ENCODE measurements around the gene TGFB1. TPM values are rescaled to one million over a fixed set of nuclear protein-coding genes. Genes with fewer than 3 reads are reported as not detected.
"Not testable (repeated sequence)": the region's sequence is repeated elsewhere in the genome, so short reads cannot be mapped to it uniquely, and the experiment has no call there.

TGFB1 gene
- total RNA-seq, 2 donors from 2014 or later, result 7.7 to 14.6 TPM

GRCh38 chr19:41392775-41393174 is 39.1 kb upstream of the TGFB1 start:
- Histone ChIP-seq H3K9ac (ENCODE audit: low read depth in 2 of 2, low read length in 2 of 2) (no peak overlapping the region), H3K4me3 (no peak overlapping the region), H3K27me3 (no peaks in the 10 kb centered on the region), H3K27ac (no peak overlapping the region), H3K4me1 (no peaks in the 10 kb centered on the region), H3K9me3 (no peaks in the 10 kb centered on the region), H3K36me3 (no peaks in the 10 kb centered on the region)
- no peak for DNase-seq
- TF ChIP-seq, protein P1, sequence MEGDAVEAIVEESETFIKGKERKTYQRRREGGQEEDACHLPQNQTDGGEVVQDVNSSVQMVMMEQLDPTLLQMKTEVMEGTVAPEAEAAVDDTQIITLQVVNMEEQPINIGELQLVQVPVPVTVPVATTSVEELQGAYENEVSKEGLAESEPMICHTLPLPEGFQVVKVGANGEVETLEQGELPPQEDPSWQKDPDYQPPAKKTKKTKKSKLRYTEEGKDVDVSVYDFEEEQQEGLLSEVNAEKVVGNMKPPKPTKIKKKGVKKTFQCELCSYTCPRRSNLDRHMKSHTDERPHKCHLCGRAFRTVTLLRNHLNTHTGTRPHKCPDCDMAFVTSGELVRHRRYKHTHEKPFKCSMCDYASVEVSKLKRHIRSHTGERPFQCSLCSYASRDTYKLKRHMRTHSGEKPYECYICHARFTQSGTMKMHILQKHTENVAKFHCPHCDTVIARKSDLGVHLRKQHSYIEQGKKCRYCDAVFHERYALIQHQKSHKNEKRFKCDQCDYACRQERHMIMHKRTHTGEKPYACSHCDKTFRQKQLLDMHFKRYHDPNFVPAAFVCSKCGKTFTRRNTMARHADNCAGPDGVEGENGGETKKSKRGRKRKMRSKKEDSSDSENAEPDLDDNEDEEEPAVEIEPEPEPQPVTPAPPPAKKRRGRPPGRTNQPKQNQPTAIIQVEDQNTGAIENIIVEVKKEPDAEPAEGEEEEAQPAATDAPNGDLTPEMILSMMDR (IDR thresholded peaks at IDR 0.05), result no peak
- intact Hi-C loops (cut with DNase I), result no loop called here

DNA sequence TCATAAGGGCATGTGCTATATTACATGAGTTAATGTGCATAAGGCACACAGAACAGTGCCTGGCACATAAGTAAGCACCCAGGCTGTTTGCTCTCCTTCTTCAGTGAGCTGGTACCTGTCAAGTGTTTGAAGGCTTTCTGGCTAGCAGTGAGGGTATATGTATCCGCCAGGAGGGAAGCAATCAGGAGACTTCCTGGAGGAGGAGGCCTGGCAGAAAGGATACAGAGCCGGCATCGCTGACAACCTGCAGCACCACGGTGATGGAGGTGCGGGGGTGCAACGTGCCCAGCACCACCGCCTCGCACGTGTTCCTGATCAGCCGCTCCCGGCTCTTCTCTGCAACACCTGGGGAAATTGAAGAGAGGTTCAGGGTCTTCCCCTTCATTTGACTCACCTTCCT is 37.9 kb upstream of the TGFB1 start:
- Histone ChIP-seq H3K4me1 (no peaks in the 10 kb centered on the region), H3K9me3 (no peaks in the 10 kb centered on the region), H3K36me3 (no peaks in the 10 kb centered on the region), H3K27me3 (no peaks in the 10 kb centered on the region), H3K4me3 (no peak overlapping the region), H3K27ac (no peak overlapping the region), H3K9ac (ENCODE audit: low read depth in 2 of 2, low read length in 2 of 2) (no peak overlapping the region)
- DNase-seq, result no peak
- intact Hi-C loops (cut with DNase I), result no loop called here
- TF ChIP-seq, protein P1 (IDR thresholded peaks at IDR 0.05), result no peak

- Histone ChIP-seq H3K27ac (no peak overlapping the region), H3K36me3 (no peaks in the 10 kb centered on the region), H3K4me1 (no peaks in the 10 kb centered on the region), H3K4me3 (no peak overlapping the region), H3K27me3 (no peaks in the 10 kb centered on the region), H3K9ac (ENCODE audit: low read depth in 2 of 2, low read length in 2 of 2) (no peak overlapping the region), H3K9me3 (no peaks in the 10 kb centered on the region)
- intact Hi-C loops (cut with DNase I), result no loop called here
- TF ChIP-seq, protein P1 (IDR thresholded peaks at IDR 0.05), result no peak
- no peak for DNase-seq
Measured at GRCh38 chr19:41386442-41386841, 32.7 kb upstream of the TGFB1 start.

DNA sequence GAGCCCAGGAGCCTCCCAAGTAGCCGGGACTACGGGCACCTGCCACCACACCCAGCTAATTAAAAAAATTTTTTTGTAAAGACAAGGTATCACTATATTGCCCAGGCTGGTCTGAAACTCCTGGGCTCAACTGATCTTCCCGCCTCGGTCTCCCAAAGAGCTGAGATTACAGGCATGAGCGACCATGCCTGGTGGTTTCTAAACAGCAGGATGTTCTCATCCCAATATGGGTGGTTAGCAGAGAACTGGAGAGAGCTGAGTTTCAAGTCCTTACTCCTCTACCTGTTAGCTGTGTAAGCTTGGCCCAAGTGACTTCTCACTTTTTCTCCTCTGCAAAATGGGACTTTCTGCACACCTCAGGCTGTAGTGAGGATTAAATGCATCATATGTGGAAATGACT is 30.6 kb upstream of the TGFB1 start:
- no peak overlapping the region for H3K9ac ChIP-seq (ENCODE audit: low read depth in 2 of 2, low read length in 2 of 2)
- no peaks in the 10 kb centered on the region for H3K27me3 ChIP-seq
- H3K36me3 ChIP-seq, result no peaks in the 10 kb centered on the region
- no peak overlapping the region for H3K4me3 ChIP-seq
- DNase-seq, result no peak
- H3K9me3 ChIP-seq, result no peaks in the 10 kb centered on the region
- TF ChIP-seq, protein P1 (IDR thresholded peaks at IDR 0.05), result no peak
- H3K4me1 ChIP-seq, result no peaks in the 10 kb centered on the region
- no peak overlapping the region for H3K27ac ChIP-seq
- intact Hi-C loops (cut with DNase I), result no loop called here

DNA sequence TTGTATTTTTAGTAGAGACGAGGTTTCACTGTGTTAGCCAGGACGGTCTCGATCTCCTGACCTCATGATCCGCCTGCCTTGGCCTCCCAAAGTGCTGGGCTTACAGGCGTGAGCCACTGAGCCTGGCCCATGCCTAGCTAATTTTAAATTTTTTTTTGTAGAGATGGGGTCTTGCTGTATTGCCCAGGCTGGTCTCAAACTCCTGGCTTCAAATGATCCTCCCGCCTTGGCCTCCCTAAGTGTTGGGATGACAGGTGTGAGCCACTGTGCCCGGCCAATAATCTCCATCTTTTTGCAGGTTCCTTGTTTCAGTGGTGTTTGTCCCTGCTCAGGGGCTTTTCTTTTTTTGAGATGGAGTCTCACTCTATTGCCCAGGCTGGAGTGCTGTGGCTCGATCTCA is 27.8 kb upstream of the TGFB1 start:
- H3K27ac ChIP-seq; H3K9me3 ChIP-seq; H3K4me1 ChIP-seq; H3K36me3 ChIP-seq; H3K4me3 ChIP-seq; intact Hi-C loops (cut with DNase I); H3K9ac ChIP-seq (ENCODE audit: low read depth in 2 of 2, low read length in 2 of 2); H3K27me3 ChIP-seq; DNase-seq: not testable (repeated sequence)

DNA sequence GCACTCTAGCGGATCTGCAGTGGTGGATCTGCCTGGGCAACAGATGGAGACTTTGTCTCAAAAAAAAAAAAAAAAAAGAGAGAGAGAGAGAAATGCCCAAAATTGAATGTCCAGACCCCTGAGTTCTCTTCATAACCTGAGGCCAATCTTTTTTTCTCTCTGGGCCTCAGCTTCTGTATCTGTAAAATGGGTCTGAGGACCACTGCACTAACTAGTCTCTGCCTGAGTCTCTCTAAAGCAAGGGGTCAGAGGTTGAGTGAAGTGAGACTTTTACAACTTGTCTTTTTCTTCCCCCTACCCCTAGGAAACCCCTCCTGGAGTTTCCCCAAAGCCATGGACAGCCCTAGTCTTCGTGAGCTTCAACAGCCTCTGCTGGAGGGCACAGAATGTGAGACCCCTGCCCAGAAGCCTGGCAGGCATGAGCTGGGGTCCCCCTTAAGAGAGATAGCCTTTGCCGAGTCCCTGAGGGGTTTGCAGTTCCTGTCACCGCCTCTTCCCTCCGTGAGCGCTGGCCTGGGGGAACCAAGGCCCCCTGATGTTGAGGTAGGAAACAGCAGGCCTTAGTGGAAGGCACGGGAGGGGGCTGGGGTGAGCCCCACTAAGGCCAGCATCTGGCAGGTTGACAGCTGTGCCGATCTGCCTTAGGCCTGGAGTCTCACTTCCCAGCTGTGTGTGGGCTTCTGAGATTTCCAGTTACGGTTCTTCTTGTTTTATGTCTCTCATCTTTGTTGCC is 24.4 kb upstream of the TGFB1 start:
- Histone ChIP-seq H3K9me3 (no peaks in the 10 kb centered on the region), H3K9ac (ENCODE audit: low read depth in 2 of 2, low read length in 2 of 2) (no peak overlapping the region), H3K4me3 (no peak overlapping the region), H3K4me1 (no peaks in the 10 kb centered on the region), H3K27me3 (no peaks in the 10 kb centered on the region), H3K36me3 (no peaks in the 10 kb centered on the region), H3K27ac (no peak overlapping the region)
- TF ChIP-seq, protein P1 (IDR thresholded peaks at IDR 0.05), result no peak
- intact Hi-C loops (cut with DNase I), result no loop called here
- no peak for DNase-seq
